HepG2 (cell line): ENCODE data around the gene ZNF530. TPM values are rescaled to one million over a fixed set of nuclear protein-coding genes. Genes with fewer than 3 reads are reported as not detected.

Source experiments
- ARNT ChIP-seq: fragments of 450-650 bp; IDR thresholded peaks from 2 replicates; pipeline ENCODE4 v1.6.1; 2017
- ATF7-NPFF ChIP-seq: sonication (generic); formaldehyde crosslinking; IDR thresholded peaks from 2 replicates; pipeline ENCODE4 v1.8.1; 2023; ENCODE audit warnings: mild to moderate bottlenecking, low read depth, missing genetic modification reagents, moderate library complexity
- BHLHE40 ChIP-seq: IDR thresholded peaks from 2 replicates; pipeline ENCODE4 v1.6.1; 2011; ENCODE audit warnings: low read length, improper control_type of control experiment
- CTCF ChIP-seq: sonication (generic); formaldehyde crosslinking; IDR thresholded peaks from 2 replicates; pipeline ENCODE4 v1.5.0; 2020; ENCODE audit warnings: mild to moderate bottlenecking, missing genetic modification reagents, moderate library complexity
- EHMT2 ChIP-seq: fragments of 200-600 bp; sonication (generic); IDR thresholded peaks from 2 replicates; pipeline ENCODE4 v1.7.0; 2017; ENCODE audit warnings: antibody characterized with exemption, low read depth, low read length, borderline replicate concordance
- EZH2 ChIP-seq: conservative IDR thresholded peaks from 2 replicates; pipeline ENCODE4 v1.6.1; 2012; ENCODE audit warnings: mild to moderate bottlenecking, low read depth, low read length, moderate library complexity
- GATAD1 ChIP-seq: IDR thresholded peaks from 2 replicates; pipeline ENCODE4 v1.6.1; 2016; ENCODE audit warnings: missing genetic modification reagents, missing compliant biosample characterization
- MED13 ChIP-seq: sonication (generic); formaldehyde crosslinking; IDR thresholded peaks from 2 replicates; pipeline ENCODE4 v1.5.0; 2020; ENCODE audit warnings: missing genetic modification reagents
- NFYB ChIP-seq: sonication (generic); formaldehyde crosslinking; IDR thresholded peaks from 2 replicates; pipeline ENCODE4 v1.4.0; 2020; ENCODE audit warnings: missing genetic modification reagents
- PRPF4 ChIP-seq: fragments of 200-400 bp; formaldehyde crosslinking; IDR thresholded peaks from 2 replicates; pipeline ENCODE4 v1.6.1; 2016; ENCODE audit warnings: low read length, low read depth; ENCODE audit not compliant: poor library complexity, severe bottlenecking
- RFXANK ChIP-seq: IDR thresholded peaks from 2 replicates; pipeline ENCODE4 v1.6.1; 2016
- SNAPC4 ChIP-seq: sonication (generic); formaldehyde crosslinking; IDR thresholded peaks from 2 replicates; pipeline ENCODE4 v1.4.0; 2020; ENCODE audit warnings: mild to moderate bottlenecking, missing genetic modification reagents
- ZC3H13 ChIP-seq: sonication (generic); formaldehyde crosslinking; IDR thresholded peaks from 2 replicates; pipeline ENCODE4 v1.8.1; 2023; ENCODE audit warnings: mild to moderate bottlenecking, missing genetic modification reagents, moderate library complexity
- ZFP41 ChIP-seq: sonication (generic); formaldehyde crosslinking; IDR thresholded peaks from 2 replicates; pipeline ENCODE4 v1.4.0; 2020; ENCODE audit warnings: mild to moderate bottlenecking, missing genetic modification reagents, borderline replicate concordance
- ZNF383 ChIP-seq: sonication (generic); formaldehyde crosslinking; IDR thresholded peaks from 2 replicates; pipeline ENCODE4 v1.4.0; 2020; ENCODE audit warnings: missing genetic modification reagents, mild to moderate bottlenecking, borderline replicate concordance
- ZNF556 ChIP-seq: sonication (generic); formaldehyde crosslinking; IDR thresholded peaks from 2 replicates; pipeline ENCODE4 v1.4.0; 2020; ENCODE audit warnings: mild to moderate bottlenecking, missing genetic modification reagents, borderline replicate concordance
- ZNF577 ChIP-seq: sonication (generic); formaldehyde crosslinking; IDR thresholded peaks from 2 replicates; pipeline ENCODE4 v1.4.0; 2020; ENCODE audit warnings: mild to moderate bottlenecking, low read depth, missing genetic modification reagents, borderline replicate concordance
- ZNF747 ChIP-seq: sonication (generic); formaldehyde crosslinking; IDR thresholded peaks from 2 replicates; pipeline ENCODE4 v1.8.1; 2023; ENCODE audit warnings: missing genetic modification reagents, mild to moderate bottlenecking, borderline replicate concordance
- ZNF839 ChIP-seq: sonication (generic); formaldehyde crosslinking; IDR thresholded peaks from 2 replicates; pipeline ENCODE4 v1.4.0; 2020; ENCODE audit warnings: missing genetic modification reagents, mild to moderate bottlenecking, borderline replicate concordance
- ZSCAN9 ChIP-seq: IDR thresholded peaks from 2 replicates; pipeline ENCODE4 v1.6.1; 2016; ENCODE audit warnings: borderline replicate concordance
- polyA plus RNA-seq, 8 experiments: library from polyadenylated mRNA; depleted of rRNA in 3 of 8; stranded (reverse) in 7 of 8; unstranded in 1 of 8; fragments of >200 nt; fragmentation: Illumina TruSeq in 4 of 8; extraction: Trizol in 4 of 8; gene quantifications; 2 replicates each; pipeline versions ENCODE4 v1.2.1 to v1.2.3, GENCODE V29; 2011 to 2016; ENCODE audit warnings: low read depth in 4 of 8, missing spikeins in 1 of 8, mixed read lengths in 1 of 8; ENCODE audit not compliant: insufficient read depth in 1 of 8
- total RNA-seq, 5 experiments: library from RNA; depleted of rRNA; stranded (reverse); fragments of >200 nt; fragmentation: Illumina TruSeq; extraction: Trizol; gene quantifications; 2 replicates each; pipeline ENCODE4 v1.2.3, GENCODE V29; 2016; ENCODE audit warnings: low read depth in 1 of 5

Gene ZNF530
- total and polyA plus RNA-seq, 2 of the 13 experiments (the other 11 are each of a cell fraction or from before 2014, with no cell fraction given): 1.1 to 7.8 TPM

GRCh38 chr19:57599761-57600383 lies at the start of gene ZNF530 (continued):
- TF ChIP-seq ARNT (no peak), ZNF577 (no peak), SNAPC4 (CRISPR knock-in tag) (no peak), ZFP41 (CRISPR knock-in tag) (0 out of 2 replicates have a peak, but pooled peaks have one; percentile 36), PRPF4 (no peak), ZNF383 (CRISPR knock-in tag) (no peak), EZH2 (no peak), ZNF839 (CRISPR knock-in tag) (no peak), ZNF556 (no peak), RFXANK (CRISPR knock-in tag) (no peak), ZSCAN9 (no peak), NFYB (CRISPR knock-in tag) (peak; percentile 86), ATF7-NPFF (CRISPR knock-in tag) (0 out of 2 replicates have a peak, but pooled peaks have one; percentile 73), GATAD1 (peak; percentile 97), EHMT2 (no peak), ZNF747 (CRISPR knock-in tag) (peak; percentile 41; the same call in 1 of the 2 replicates), CTCF (CRISPR knock-in tag) (peak; percentile 34), MED13 (CRISPR knock-in tag) (no peak), BHLHE40 (0 out of 2 replicates have a peak, but pooled peaks have one; percentile 8), ZC3H13 (CRISPR knock-in tag) (no peak)
